Limb (tissue), 2 donors: Measurements from ENCODE around the gene RUFY4.
A peak's percentile ranks its signal among the peaks of the same experiment; 100 is the strongest.

Experiments
- DNase-seq, 2 donors: peaks; one replicate each; pipeline ENCODE4 v3.0.0-alpha.2; 2016; ENCODE audit errors: extremely low spot score in 2 of 2

RUFY4 gene, protein sequence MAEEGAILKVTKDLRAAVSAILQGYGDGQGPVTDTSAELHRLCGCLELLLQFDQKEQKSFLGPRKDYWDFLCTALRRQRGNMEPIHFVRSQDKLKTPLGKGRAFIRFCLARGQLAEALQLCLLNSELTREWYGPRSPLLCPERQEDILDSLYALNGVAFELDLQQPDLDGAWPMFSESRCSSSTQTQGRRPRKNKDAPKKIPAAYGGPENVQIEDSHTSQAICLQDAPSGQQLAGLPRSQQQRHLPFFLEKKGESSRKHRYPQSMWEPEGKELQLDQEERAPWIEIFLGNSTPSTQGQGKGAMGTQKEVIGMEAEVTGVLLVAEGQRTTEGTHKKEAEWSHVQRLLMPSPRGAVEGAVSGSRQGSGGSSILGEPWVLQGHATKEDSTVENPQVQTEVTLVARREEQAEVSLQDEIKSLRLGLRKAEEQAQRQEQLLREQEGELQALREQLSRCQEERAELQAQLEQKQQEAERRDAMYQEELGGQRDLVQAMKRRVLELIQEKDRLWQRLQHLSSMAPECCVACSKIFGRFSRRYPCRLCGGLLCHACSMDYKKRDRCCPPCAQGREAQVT

GRCh38 chr2:218068721-218069334 lies at the start of gene RUFY4:
Gene RUFY4 (plus strand): TSS chr2:218069253. CDS start chr2:218070606, 1,353 bp downstream.
- DNase-seq, result peak; percentile 79 to 81

DNA sequence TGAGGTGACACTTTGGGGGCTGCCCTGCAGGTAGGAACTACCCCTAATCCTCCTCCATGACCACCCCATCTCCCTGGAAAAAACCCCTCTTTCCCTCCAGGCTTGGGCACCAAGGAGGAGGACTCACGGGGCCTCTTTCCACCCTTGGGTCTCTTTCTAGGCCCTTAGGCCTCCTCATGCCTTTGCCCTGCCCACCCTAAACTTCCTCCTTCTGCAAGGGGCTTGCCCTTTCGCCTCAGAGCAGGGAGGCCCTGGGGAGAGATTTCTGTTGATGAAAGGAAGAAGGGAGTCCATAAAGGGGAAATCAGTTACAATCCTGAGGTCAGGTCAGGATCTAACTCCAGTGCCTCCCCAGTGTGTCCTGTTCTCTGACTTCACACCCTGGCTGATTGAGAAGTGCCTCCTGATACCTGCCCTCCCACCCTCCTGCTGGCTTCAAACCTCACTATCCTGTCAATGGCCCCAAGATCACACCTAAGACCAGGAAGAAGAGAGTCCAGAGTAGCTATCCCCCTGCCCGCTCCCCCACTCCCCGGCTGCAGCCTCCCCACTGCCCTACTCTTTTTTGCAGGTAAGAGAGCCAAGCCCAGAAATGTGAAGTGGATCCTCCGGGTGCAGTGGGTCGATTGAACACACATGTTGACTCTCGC lies 49.5 kb upstream of the RUFY4 start:
- DNase-seq, result no peak

DNA sequence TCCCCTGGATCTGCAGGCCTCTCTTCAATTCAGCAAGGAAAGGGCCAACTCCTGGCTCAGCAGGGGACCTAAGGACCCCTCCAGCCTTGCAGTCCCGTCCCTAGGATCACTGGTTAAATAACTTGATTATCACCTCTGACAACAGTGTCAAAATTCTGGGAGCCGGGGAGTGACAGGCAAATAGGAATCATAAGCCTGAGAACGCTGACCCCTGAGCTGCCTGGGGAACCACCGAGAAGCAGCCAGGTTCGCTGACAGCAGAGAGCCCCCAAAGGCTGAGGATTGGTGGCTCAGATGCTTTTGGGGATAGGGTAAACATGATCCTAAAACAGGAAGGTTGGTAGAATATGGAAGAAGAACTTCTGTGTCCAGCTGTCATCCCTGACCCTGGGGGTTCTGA lies 48.8 kb upstream of the RUFY4 start:
- DNase-seq, result no peak

DNA sequence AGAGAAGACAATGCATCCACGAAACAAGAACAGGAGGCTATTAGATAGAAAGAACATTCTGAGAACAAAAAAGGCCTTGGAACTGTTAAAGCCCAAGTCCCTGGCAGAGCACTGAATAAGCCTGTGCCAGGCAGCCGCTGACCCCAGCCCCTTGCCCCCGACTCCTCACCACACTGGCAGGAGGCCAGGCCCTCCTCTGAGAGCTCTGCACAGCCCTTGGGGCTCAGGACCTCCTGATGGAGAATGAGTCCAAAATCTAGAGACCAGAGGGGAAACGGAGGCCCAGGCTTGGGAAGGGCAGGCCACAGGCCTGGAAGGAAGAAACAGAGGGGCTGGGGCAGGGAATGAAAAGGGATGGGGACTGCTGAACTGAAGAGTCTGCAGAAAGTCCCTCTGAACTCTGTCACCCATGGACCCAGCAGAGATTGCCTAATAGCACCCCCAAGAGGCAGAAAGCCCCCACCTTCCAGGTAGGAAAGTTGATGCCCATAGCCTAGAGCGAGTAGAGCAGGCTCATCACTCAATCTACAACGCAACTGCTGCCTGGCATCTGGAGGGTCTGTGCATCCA lies 48.0 kb upstream of the RUFY4 start:
- DNase-seq, result peak in 1 of 2 donors; percentile 21

DNA sequence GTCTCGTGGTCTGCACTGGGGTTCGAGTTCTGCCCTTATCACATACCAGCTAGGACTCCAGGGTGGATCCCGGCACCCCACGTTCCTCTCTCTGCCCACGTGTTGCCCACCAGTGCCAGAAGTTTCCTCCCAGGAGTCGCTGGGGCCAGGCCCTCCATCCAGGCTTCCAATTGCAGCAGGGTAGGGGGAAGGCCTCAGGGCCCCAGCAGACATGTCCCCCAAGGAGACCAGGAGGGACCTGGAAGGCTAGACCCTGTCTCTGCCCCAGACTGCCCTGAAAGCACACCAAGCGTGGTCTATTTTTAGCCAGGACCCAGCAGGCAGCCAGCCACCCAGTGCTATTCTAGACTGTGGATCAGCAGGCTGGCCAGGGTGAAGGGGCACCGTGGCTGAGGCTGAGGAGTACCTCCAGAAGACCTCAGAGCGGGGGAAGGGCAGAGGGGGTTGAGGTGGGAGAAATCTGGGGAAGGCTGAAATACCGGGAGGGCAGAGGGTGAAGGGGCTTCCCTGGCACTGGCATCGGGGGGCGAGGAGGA lies 47.4 kb upstream of the RUFY4 start:
- DNase-seq, result peak in 1 of 2 donors; percentile 29

DNA sequence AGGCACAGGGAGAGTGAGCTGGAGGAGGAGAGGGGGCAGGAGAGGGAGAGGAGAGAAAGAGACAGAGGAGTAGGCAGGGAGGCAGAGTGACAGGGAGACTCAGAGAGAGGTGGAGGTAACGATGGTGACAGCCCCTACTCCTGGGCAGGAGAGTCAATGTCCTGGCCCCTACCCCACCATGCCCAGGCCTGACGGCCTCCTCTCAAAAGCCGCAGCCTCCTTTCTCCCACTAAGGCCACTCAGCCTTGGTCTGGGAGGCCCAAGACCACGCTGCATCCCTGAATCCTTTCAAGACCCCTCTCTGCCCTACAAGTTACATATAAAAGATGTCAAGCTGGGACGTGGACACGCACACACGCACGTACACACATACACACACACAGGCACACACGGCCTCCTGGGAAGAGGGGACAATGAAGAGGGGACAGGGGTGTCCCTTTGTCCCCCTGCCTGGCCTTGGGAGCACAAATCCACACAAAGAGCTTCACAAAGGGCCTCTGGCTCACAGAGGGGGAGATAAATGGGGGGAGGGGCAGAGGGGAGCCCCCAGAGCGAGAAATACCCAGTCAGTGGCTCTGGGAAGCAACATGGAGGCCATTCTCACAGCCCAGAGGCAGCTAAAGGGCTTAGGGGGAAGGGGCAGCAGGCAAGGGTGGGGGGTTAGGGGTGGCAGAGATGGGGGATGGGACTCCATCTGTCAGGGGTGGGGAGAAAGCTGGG lies 46.8 kb upstream of the RUFY4 start:
- DNase-seq, result peak in 1 of 2 donors; percentile 21

DNA sequence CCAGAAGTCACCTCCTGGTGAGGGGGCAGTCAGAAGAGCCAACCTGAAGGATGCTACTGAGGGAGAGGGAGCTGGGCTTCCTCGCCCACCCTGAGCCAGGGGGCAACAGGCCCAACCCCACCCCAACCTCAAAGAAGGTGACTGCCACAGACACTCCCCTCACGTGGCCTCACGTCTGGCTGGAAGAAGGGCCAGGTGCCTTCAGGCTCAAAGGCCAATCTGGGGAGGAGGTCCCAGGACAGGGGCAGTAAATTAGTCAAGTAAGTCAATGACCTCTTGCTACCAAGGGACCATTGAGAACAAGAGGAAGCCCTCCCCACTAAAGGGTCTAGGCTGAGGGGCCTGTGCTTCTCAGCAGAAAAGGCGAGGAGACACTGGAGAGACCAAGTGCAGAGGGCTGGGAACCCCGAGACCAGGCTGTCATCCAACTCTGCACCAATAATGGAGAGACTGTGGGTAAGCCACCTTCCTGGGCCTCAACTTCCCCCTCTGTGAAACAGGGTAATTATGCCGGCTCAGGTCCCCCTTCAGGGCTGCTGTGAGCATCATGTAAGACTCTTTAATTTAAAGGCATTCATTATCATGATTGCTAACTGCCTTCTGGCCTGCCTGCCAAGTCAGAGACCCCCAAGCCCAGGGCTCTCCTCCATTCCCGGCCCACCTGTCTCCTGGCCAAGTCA lies 46.1 kb upstream of the RUFY4 start:
- peak in 1 of 2 donors; percentile 19 for DNase-seq

DNA sequence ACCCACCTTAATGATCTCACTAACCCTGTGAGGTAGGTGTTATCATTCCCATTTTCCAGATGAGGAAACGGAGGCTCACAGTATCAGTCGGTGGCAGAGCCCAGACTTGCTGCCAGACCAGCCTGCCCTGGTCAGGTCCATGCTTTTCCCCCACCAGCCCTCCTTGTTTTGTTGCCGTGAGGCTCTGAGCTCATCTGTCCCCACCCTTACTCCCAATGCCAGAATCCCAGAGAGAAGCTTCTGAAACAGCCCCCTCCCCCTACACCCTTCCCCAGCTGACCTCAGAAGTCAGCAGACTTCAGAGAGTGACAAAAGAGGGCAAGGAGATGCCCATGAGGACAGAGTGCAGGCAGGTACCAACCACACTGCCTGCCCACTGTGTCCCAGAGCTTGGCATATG lies 45.4 kb upstream of the RUFY4 start:
- peak in 1 of 2 donors; percentile 18 for DNase-seq

DNA sequence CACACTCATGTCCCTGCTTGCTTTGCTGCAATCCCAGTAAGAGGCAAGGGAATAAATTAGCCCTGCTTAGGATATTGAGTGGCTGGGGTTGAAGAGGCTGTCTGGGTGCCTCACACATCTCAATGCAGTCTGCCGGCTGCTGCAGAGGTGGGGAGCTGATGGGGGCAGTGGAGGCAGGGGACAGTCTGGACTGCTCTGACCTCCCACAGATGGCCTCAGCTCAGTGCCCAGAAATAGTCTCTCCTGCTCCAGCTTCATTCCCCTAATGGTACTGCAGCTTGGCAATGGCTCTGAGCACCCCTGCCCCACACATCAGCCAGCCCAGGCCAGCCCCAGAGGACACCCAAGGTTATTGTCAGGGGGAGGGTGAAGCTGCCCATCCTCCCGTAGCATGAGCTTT lies 44.7 kb upstream of the RUFY4 start:
- no peak for DNase-seq

GRCh38 chr2:218024871-218025270 lies 44.2 kb upstream of the RUFY4 start:
- no peak for DNase-seq

DNA sequence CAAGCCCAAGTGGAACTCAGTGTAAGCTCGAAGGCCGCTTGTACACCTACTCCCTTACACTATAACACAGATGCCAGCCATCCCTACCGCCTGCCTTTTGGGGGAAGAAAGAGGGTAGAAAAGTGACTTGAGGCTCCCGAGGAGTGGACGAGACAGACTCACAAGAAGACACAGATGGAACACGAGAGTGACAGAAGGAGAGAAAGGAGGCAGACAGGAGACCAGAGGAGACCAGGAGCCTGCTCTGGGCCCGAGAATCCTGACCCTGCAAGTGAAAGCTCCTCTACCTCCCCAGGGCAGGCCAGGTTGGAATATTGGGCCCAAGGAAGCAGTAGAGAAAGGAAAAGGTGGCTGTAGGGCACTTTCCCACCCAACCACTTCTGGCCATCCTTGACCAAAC lies 42.8 kb upstream of the RUFY4 start:
- no peak for DNase-seq

- DNase-seq, result peak in 1 of 2 donors; percentile 36
Measured at GRCh38 chr2:218026676-218027425, 42.2 kb upstream of the RUFY4 start.

DNA sequence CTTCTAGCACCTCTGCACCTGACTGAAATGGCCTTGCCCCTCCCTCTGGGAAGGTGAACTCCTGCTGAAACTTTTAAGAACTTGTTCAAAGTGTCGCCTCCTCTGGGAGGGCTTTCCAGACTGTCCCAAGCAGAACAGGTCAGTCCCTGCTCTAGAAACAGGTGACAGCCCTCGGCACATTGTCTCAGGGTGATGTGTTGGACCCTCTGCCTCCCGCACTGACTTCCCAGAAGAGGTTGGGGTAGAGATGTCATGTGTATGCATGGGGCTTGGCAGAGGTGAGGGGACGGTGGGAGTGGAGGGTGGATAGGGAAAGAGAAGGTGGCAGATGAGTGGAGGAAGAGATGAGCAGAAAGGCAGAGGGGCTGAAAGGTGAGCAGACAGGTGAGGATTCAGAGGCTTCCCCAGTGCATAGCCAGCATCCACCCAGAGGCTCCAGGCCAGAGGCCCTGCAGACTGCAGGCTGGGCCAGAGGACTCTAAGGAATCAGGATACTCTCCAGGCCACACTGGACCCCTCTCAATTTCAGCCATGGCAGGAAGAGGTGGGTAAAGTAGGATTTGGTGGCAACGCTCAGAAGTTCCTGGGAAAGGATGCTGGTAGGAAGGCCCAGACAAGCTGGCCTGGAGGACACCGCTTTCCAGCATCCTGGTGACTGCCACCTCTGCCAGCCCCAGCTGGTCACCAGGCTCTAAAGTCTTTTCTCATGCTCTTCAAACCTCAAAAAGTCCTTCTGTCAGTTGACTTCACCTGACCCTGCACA lies 41.4 kb upstream of the RUFY4 start:
- DNase-seq, result no peak

GRCh38 chr2:218028189-218028495 lies 40.9 kb upstream of the RUFY4 start:
- no peak for DNase-seq

DNA sequence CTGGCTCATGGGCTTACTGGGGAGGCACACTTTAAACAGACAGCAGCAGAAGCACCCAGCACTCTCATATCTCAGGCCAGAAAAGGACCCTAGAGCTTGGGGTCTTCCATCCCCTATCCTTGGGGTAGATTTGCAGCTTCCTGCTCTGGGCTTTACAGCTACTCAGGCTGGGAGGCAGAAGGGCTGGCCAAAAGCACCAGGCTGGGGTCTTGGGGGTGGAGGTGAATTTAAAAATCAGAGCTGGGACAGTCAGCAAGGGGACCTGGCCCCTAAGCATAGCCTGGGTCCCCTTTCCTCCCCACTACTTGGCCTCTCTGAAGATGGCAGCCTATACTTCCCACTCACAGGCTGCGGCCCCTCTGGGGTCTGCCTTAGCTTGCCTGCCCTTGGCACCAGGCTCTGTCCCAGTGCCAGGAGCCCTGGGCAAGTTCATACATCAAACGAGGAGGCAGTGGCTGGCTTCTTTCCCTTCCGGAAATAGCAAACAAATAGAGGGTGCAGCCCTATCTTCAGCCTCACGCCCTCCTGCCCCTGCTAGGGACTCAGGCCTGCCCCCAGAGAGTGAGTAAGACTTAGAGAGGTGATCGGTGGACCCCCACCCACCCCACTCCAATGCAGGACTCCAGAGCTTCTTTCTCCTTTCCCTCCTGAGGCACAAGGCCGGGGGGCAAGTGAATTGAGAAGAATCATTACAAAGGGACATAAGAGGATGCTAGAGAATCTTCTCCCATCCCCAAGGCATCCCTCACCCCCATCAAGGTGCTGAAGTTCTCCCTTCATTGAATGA lies 40.3 kb upstream of the RUFY4 start:
- no peak for DNase-seq

DNA sequence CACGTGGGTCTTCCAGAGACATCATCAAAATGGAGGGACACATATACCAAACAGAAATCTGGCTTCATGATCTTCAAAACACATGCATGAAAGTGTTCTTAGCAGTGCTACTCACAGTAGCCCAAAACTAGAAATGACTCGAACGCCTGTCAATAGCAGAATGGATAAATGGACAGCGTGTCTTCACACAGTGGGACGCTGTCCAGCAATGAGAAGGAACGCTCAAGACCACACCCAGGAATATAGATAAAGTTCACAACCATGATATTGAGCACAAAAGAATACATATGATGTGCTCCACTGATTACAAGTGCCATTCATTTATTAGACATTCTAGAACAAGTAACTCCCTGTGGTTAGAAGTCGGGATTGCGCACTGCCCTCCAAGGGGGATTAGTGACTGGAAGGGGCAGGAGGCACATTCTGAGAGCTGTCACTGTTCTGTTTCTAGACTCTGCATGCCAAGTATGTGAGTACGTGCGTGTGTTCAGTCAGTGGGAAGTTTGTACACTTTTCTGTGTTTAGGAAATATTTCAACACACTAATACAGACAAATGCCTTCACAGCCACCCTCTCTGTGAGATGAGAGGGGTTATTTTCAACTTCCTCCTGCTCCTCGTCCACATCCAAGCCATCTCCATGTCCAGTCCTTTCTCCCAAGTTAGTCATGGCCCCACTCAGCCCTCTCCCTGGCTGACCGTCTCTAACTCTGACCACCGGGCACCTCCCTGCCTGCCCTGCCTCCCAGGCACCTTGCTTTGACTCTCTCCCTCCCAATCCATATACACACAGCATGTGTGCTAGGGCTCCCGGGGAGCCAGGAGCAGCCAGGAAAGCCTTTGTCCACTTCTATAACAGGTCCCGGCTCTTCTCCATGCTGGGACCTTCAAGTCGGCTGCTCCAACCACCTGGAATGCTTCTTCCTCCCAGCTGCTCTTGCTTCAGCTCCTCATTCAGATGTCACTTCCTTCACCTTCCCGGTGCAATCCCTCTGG lies 39.4 kb upstream of the RUFY4 start:
- no peak for DNase-seq
